GM12892 (cell line): ENCODE measurements around the gene RPUSD1.
"Not testable (repeated sequence)": the region's sequence is repeated elsewhere in the genome, so short reads cannot be mapped to it uniquely, and the experiment has no call there.

ENCODE experiments used
- DNase-seq: peaks from one replicate; pipeline ENCODE4 v3.0.0; 2011; ENCODE audit not compliant: insufficient read length
- FAIRE-seq: peaks from 2 replicates; lab custom pipeline; 2011; peaks lifted over from hg19 to GRCh38; lab: Jason Lieb, UNC
- POLR2A ChIP-seq: IDR thresholded peaks from 2 replicates; pipeline ENCODE4 v1.6.1; 2011; ENCODE audit warnings: low read depth, low read length, control low read depth
- POLR2AphosphoS5 ChIP-seq: IDR thresholded peaks from 2 replicates; pipeline ENCODE4 v1.6.1; 2011; ENCODE audit warnings: low read depth, low read length, control low read depth
- TAF1 ChIP-seq: IDR thresholded peaks from 2 replicates; pipeline ENCODE4 v1.6.1; 2011; ENCODE audit warnings: low read depth, mild to moderate bottlenecking, control low read depth, low read length, borderline replicate concordance

The RPUSD1 gene

GRCh38 chr16:743794-744500 is 44.2 kb downstream of the RPUSD1 start:
- TF ChIP-seq TAF1 (no peak), POLR2AphosphoS5 (no peak), POLR2A (no peak)
- no peak for DNase-seq
- FAIRE-seq = no peak

GRCh38 chr16:742894-743293 is 45.3 kb downstream of the RPUSD1 start:
- DNase-seq, FAIRE-seq: not testable (repeated sequence)

- DNase-seq (no peak), FAIRE-seq (no peak)
- TF ChIP-seq POLR2A (no peak), POLR2AphosphoS5 (no peak), TAF1 (no peak)
Measured at GRCh38 chr16:741986-742629, 46.1 kb downstream of the RPUSD1 start.

GRCh38 chr16:740764-741505 is 47.2 kb downstream of the RPUSD1 start, which contains the start of gene CIAO3:
Gene CIAO3, minus strand, starts transcription at chr16:740997. Its CDS starts 12 bp downstream, at chr16:740985.
- TF ChIP-seq POLR2A (peak; percentile 76; the same call in 1 of the 2 replicates), TAF1 (peak; percentile 80), POLR2AphosphoS5 (peak; percentile 65; the same call in 1 of the 2 replicates)
- peak; percentile 92 for FAIRE-seq
- peak; percentile 98 for DNase-seq

GRCh38 chr16:740459-740763 is 47.8 kb downstream of the RPUSD1 start:
- TF ChIP-seq POLR2A (no peak), POLR2AphosphoS5 (no peak), TAF1 (no peak)
- FAIRE-seq = no peak
- DNase-seq = peak; percentile 57

- DNase-seq = no peak
- no peak for FAIRE-seq
- TF ChIP-seq TAF1 (no peak), POLR2A (no peak), POLR2AphosphoS5 (no peak)
Measured at GRCh38 chr16:739560-740458, 48.4 kb downstream of the RPUSD1 start.

GRCh38 chr16:736936-737481 is 51.2 kb downstream of the RPUSD1 start:
- TF ChIP-seq POLR2A (no peak), TAF1 (no peak)
- no peak for FAIRE-seq
- no peak for DNase-seq

- TF ChIP-seq TAF1 (no peak), POLR2A (no peak), POLR2AphosphoS5 (no peak)
- no peak for FAIRE-seq
- no peak for DNase-seq
Measured at GRCh38 chr16:735982-736453, 52.2 kb downstream of the RPUSD1 start.

GRCh38 chr16:734981-735881 is 53.0 kb downstream of the RPUSD1 start:
- no peak for TF ChIP-seq TAF1
- TF ChIP-seq POLR2A = no peak
- no peak for TF ChIP-seq POLR2AphosphoS5
- FAIRE-seq = no peak
- DNase-seq = no peak
